Loucy (cell line): ENCODE data around the gene PADI4.

Experiments used
- H2AFZ ChIP-seq: fragments of 200-600 bp; sonication (generic); 2 replicates; pipeline ENCODE4 v1.6.0; 2016; ENCODE audit warnings: antibody characterized with exemption, mild to moderate bottlenecking, low read length, moderate library complexity
- H3F3A ChIP-seq: fragments of 200-600 bp; 2 replicates; pipeline ENCODE4 v1.6.0; 2016; ENCODE audit warnings: antibody characterized with exemption, low read depth, mild to moderate bottlenecking
- H3K27me3 ChIP-seq: fragments of 200-600 bp; sonication (generic); 2 replicates; pipeline ENCODE4 v1.6.1; 2014; ENCODE audit warnings: low read length, mild to moderate bottlenecking; ENCODE audit not compliant: insufficient read depth, poor library complexity, severe bottlenecking
- H3K36me3 ChIP-seq: fragments of 200-600 bp; sonication (generic); 2 replicates; pipeline ENCODE4 v1.6.1; 2016; ENCODE audit warnings: low read length; ENCODE audit not compliant: insufficient read depth
- H3K4me1 ChIP-seq: fragments of 200-600 bp; sonication (generic); 2 replicates; pipeline ENCODE4 v1.5.1; 2014; ENCODE audit warnings: low read length, mild to moderate bottlenecking; ENCODE audit not compliant: insufficient read depth, poor library complexity, severe bottlenecking
- H3K4me2 ChIP-seq: fragments of 200-600 bp; sonication (generic); 2 replicates; pipeline ENCODE4 v1.6.0; 2014; ENCODE audit warnings: antibody characterized with exemption, low read length, low read depth, mild to moderate bottlenecking; ENCODE audit not compliant: poor library complexity, severe bottlenecking
- H3K4me3 ChIP-seq: fragments of 200-600 bp; sonication (generic); 2 replicates; pipeline ENCODE4 v1.5.1; 2014; ENCODE audit warnings: low read length, mild to moderate bottlenecking, mixed read lengths; ENCODE audit not compliant: poor library complexity, severe bottlenecking
- H3K79me2 ChIP-seq: fragments of 200-600 bp; sonication (generic); 2 replicates; pipeline ENCODE4 v1.6.1; 2014; ENCODE audit warnings: low read length; ENCODE audit not compliant: insufficient read depth
- H3K9ac ChIP-seq: fragments of 200-600 bp; sonication (generic); 2 replicates; pipeline ENCODE4 v1.6.0; 2014; ENCODE audit warnings: mild to moderate bottlenecking, low read depth, low read length, moderate library complexity; ENCODE audit not compliant: poor library complexity, severe bottlenecking
- H3K9me2 ChIP-seq: fragments of 200-600 bp; sonication (generic); replicated peaks from 2 replicates; pipeline ENCODE4 v1.6.1; 2016; ENCODE audit warnings: low read depth, low read length, mixed read lengths
- H3K9me3 ChIP-seq: fragments of 200-600 bp; sonication (generic); 2 replicates; pipeline ENCODE4 v1.6.1; 2014; ENCODE audit warnings: mild to moderate bottlenecking, antibody characterized with exemption, low read length, low read depth; ENCODE audit not compliant: insufficient read depth
- H4K20me1 ChIP-seq: fragments of 200-600 bp; sonication (generic); 2 replicates; pipeline ENCODE4 v1.6.0; 2014; ENCODE audit warnings: antibody characterized with exemption, low read length, mild to moderate bottlenecking; ENCODE audit not compliant: insufficient read depth, poor library complexity, severe bottlenecking
- EZH2phosphoT487 ChIP-seq: fragments of 200-600 bp; IDR thresholded peaks from 2 replicates; pipeline ENCODE4 v1.6.1; 2018; ENCODE audit warnings: antibody characterized with exemption, mild to moderate bottlenecking, moderate library complexity, borderline replicate concordance
- TF ChIP-seq, protein P1 (sequence below): fragments of 200-600 bp; sonication (generic); conservative IDR thresholded peaks from 2 replicates; pipeline ENCODE4 v1.5.1; 2014; ENCODE audit warnings: mild to moderate bottlenecking, antibody characterized with exemption, low read length

PADI4 gene

DNA sequence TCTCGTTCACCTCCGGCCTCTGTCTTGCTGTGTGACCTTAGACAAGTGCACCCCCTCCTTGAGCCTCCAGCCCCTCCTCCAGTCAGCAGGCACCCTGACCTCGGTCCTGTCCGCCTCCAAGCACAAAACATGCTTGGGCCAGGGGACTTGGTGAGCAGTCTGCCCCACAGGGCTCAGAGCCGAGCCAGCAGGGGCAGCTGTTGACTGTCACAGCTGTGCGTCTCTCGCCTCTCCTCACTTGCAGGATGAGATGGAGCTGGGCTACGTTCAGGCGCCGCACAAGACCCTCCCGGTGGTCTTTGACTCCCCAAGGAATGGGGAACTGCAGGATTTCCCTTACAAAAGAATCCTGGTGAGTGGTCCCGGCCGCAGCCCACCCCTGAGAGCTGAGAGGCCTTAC lies 34.9 kb upstream of the PADI4 start:
- Histone ChIP-seq H3F3A (no peaks in the 10 kb centered on the region), H3K4me1 (no peaks in the 10 kb centered on the region), H3K4me3 (no peak overlapping the region), H3K9me3 (no peaks in the 10 kb centered on the region), H2AFZ (no peak overlapping the region), H3K79me2 (no peaks in the 10 kb centered on the region), H4K20me1 (no peaks in the 10 kb centered on the region), H3K4me2 (no peak overlapping the region), H3K27me3 (no peaks in the 10 kb centered on the region), H3K9ac (no peak overlapping the region), H3K9me2 (no peaks in the 10 kb centered on the region), H3K36me3 (no peaks in the 10 kb centered on the region)
- TF ChIP-seq, protein P1, sequence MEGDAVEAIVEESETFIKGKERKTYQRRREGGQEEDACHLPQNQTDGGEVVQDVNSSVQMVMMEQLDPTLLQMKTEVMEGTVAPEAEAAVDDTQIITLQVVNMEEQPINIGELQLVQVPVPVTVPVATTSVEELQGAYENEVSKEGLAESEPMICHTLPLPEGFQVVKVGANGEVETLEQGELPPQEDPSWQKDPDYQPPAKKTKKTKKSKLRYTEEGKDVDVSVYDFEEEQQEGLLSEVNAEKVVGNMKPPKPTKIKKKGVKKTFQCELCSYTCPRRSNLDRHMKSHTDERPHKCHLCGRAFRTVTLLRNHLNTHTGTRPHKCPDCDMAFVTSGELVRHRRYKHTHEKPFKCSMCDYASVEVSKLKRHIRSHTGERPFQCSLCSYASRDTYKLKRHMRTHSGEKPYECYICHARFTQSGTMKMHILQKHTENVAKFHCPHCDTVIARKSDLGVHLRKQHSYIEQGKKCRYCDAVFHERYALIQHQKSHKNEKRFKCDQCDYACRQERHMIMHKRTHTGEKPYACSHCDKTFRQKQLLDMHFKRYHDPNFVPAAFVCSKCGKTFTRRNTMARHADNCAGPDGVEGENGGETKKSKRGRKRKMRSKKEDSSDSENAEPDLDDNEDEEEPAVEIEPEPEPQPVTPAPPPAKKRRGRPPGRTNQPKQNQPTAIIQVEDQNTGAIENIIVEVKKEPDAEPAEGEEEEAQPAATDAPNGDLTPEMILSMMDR = no peak
- TF ChIP-seq EZH2phosphoT487 = no peak

DNA sequence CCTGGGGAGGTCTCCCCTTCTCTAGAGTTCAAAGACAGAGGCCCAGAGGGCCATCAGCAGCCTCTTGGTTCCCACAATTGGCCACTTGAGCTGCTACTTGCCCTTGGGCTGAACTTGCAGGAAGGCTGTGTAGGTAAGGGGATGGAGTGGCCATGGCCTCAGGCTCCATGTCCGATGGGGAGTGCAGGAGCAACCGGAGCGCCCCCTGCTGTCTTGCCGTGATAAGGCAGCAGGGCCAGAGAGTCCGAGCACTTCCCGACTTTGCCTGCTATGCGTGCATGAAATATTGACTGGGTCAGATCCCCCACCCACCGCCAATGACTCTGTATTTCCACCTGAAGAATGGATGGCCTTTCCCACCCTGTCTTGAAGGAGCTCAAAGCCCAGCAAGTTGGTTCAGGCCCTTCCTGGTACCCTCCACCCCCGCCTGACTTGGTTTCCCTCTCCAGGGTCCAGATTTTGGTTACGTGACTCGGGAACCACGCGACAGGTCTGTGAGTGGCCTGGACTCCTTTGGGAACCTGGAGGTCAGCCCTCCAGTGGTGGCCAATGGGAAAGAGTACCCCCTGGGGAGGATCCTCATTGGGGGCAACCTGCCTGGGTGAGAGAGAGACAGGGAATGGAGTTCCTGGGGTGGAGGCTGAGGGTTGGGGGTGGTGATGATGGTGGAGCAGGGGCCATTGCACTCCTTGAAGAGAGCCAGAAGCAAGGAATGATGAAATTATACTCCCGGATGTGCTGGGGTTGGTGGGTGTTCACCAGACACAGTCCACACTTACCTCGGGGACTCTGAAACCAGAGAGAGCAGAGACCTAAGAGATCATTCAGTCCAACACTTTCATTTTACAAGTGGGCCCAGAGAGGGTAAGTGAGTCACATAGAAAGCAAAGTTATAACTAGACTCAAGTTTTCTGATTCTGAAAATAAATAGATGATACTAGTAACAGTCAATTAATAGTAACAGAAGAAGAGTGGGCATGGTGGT lies 33.5 kb upstream of the PADI4 start:
- no peak overlapping the region for H3K4me2 ChIP-seq
- H3K4me1 ChIP-seq = no peaks in the 10 kb centered on the region
- peak overlapping the region; percentile 28; the same call in 1 of the 2 replicates for H2AFZ ChIP-seq
- H3K9me3 ChIP-seq = no peaks in the 10 kb centered on the region
- no peaks in the 10 kb centered on the region for H3K9me2 ChIP-seq
- no peaks in the 10 kb centered on the region for H4K20me1 ChIP-seq
- no peaks in the 10 kb centered on the region for H3F3A ChIP-seq
- H3K27me3 ChIP-seq = no peaks in the 10 kb centered on the region
- H3K79me2 ChIP-seq = no peaks in the 10 kb centered on the region
- no peak overlapping the region for H3K9ac ChIP-seq
- TF ChIP-seq, protein P1 = peak; percentile 86
- no peak for TF ChIP-seq EZH2phosphoT487
- H3K36me3 ChIP-seq = no peaks in the 10 kb centered on the region
- no peak overlapping the region for H3K4me3 ChIP-seq

DNA sequence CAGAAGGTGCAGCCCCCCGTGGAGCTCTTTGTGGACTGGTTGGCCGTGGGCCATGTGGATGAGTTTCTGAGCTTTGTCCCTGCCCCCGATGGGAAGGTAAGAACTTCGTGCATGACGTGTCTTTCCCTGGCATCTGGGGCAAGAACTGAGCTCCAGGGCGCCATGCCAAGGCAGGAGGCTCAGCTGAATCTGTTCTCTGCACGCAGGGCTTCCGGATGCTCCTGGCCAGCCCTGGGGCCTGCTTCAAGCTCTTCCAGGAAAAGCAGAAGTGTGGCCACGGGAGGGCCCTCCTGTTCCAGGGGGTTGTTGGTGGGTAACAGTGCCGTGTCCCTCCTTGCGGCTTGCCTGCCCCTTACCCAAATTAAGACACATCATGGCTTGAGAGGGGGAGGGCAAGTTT lies 31.4 kb upstream of the PADI4 start:
- H3K36me3 ChIP-seq = no peaks in the 10 kb centered on the region
- H3K9me2 ChIP-seq = no peaks in the 10 kb centered on the region
- TF ChIP-seq EZH2phosphoT487 = no peak
- TF ChIP-seq, protein P1 = no peak
- no peaks in the 10 kb centered on the region for H3K9me3 ChIP-seq
- H3F3A ChIP-seq = no peaks in the 10 kb centered on the region
- H4K20me1 ChIP-seq = no peaks in the 10 kb centered on the region
- H3K9ac ChIP-seq = no peak overlapping the region
- no peaks in the 10 kb centered on the region for H3K4me1 ChIP-seq
- no peak overlapping the region for H3K4me3 ChIP-seq
- H3K79me2 ChIP-seq = no peaks in the 10 kb centered on the region
- no peak overlapping the region for H2AFZ ChIP-seq
- no peak overlapping the region for H3K4me2 ChIP-seq
- no peaks in the 10 kb centered on the region for H3K27me3 ChIP-seq
